Endodermal cell (in vitro differentiated cells): Measurements from ENCODE around the gene TIMM44. TPM values are rescaled to one million over a fixed set of nuclear protein-coding genes. Genes with fewer than 3 reads are reported as not detected.

Experiments
- DNase-seq: peaks from one replicate; pipeline ENCODE4 v3.0.0-alpha.2; 2017
- H3K27ac ChIP-seq: 2 replicates; pipeline ENCODE4 v1.5.1; 2013; ENCODE audit warnings: mild to moderate bottlenecking, low read depth, low read length, moderate library complexity
- H3K27me3 ChIP-seq: 2 replicates; pipeline ENCODE4 v1.6.1; 2013; ENCODE audit warnings: mild to moderate bottlenecking, low read length, moderate library complexity; ENCODE audit not compliant: insufficient read depth, control insufficient read depth, poor library complexity, severe bottlenecking
- H3K36me3 ChIP-seq: 2 replicates; pipeline ENCODE4 v1.7.0; 2013; ENCODE audit warnings: mild to moderate bottlenecking, low read length, moderate library complexity; ENCODE audit not compliant: control insufficient read depth, insufficient read depth
- H3K4me1 ChIP-seq: one replicate; pipeline ENCODE4 v1.7.0; 2013; ENCODE audit warnings: low read length; ENCODE audit not compliant: control insufficient read depth, insufficient read depth
- H3K4me3 ChIP-seq: 2 replicates; pipeline ENCODE4 v1.5.1; 2013; ENCODE audit warnings: mild to moderate bottlenecking, low read length, moderate library complexity
- H3K9ac ChIP-seq: 2 replicates; pipeline ENCODE4 v1.6.1; 2013; ENCODE audit warnings: mild to moderate bottlenecking, low read length, moderate library complexity; ENCODE audit not compliant: poor library complexity, severe bottlenecking; ENCODE audit errors: extremely low read depth
- H3K9me3 ChIP-seq: 2 replicates; pipeline ENCODE4 v1.6.1; 2013; ENCODE audit warnings: mild to moderate bottlenecking, low read length, moderate library complexity; ENCODE audit not compliant: control insufficient read depth
- H3K27ac Mint-ChIP-seq: 2 replicates; pipeline ENCODE4 v1.8.0; 2020; ENCODE audit warnings: mixed read lengths
- H3K27me3 Mint-ChIP-seq: 2 replicates; pipeline ENCODE4 v1.8.0; 2021; ENCODE audit warnings: mild to moderate bottlenecking, mixed read lengths; ENCODE audit not compliant: insufficient read depth
- H3K36me3 Mint-ChIP-seq: 2 replicates; pipeline ENCODE4 v1.8.0; 2020; ENCODE audit warnings: low read depth, mixed read lengths
- H3K4me1 Mint-ChIP-seq: 2 replicates; pipeline ENCODE4 v1.8.0; 2020; ENCODE audit warnings: mixed read lengths
- H3K4me3 Mint-ChIP-seq: 2 replicates; pipeline ENCODE4 v1.8.0; 2020; ENCODE audit warnings: mild to moderate bottlenecking, moderate library complexity, mixed read lengths
- H3K9me3 Mint-ChIP-seq: 2 replicates; pipeline ENCODE4 v1.8.0; 2020; ENCODE audit warnings: mild to moderate bottlenecking, mixed read lengths
- CTCF ChIP-seq: fragments of 200-600 bp; sonication (generic); conservative IDR thresholded peaks from 2 replicates; pipeline ENCODE4 v1.5.0; 2021; ENCODE audit warnings: antibody characterized with exemption, mild to moderate bottlenecking
- WGBS, 2 experiments: methylation state at CpG; one replicate each; pipeline versions ENCODE4 v1.1.5 to v1.1.7; 2013; ENCODE audit warnings: missing lambda C conversion rate in 2 of 2, mixed read lengths in 1 of 2; ENCODE audit not compliant: insufficient coverage in 1 of 2, insufficient read length in 1 of 2; 5-methylcytosine and 5-hydroxymethylcytosine counted together
- total RNA-seq, 2 donors: library from RNA; stranded (reverse); fragmentation: NEBNext Ultra II Directional in 1 of 2; extraction: Animal tissue kit (Norgen Biotek cat#: 25700) in 1 of 2; gene quantifications; 2 replicates in 1 of 2; 3 replicates in 1 of 2; pipeline ENCODE4 v1.2.1, GENCODE V29; 2021

The TIMM44 gene
- total RNA-seq, 2 donors from 2014 or later = 78.1 to 80.0 TPM

- H3K4me3 Mint-ChIP-seq = no peak overlapping the region
These were observed 31.2 kb downstream of the TIMM44 start for GRCh38 chr19:7912144-7912696.

GRCh38 chr19:7911508-7912143 lies 31.8 kb downstream of the TIMM44 start:
- no peaks in the 10 kb centered on the region for H3K9me3 Mint-ChIP-seq
- H3K4me1 ChIP-seq = no peaks in the 10 kb centered on the region
- H3K36me3 Mint-ChIP-seq = peaks cover 17% of the 10 kb centered on the region
- 97% methylated on average over 13 to 18 of the region's 18 CpGs for WGBS, 2 experiments
- no peak overlapping the region for H3K27ac ChIP-seq
- no peak overlapping the region for H3K9ac ChIP-seq
- H3K9me3 ChIP-seq = no peaks in the 10 kb centered on the region
- H3K27me3 Mint-ChIP-seq = peaks cover 24% of the 10 kb centered on the region
- no peaks in the 10 kb centered on the region for H3K4me1 Mint-ChIP-seq
- DNase-seq = no peak
- no peak overlapping the region for H3K27ac Mint-ChIP-seq
- no peak overlapping the region for H3K4me3 Mint-ChIP-seq
- no peak for TF ChIP-seq CTCF
- H3K36me3 ChIP-seq = peaks cover 22% of the 10 kb centered on the region
- peaks cover 20% of the 10 kb centered on the region for H3K27me3 ChIP-seq
- no peak overlapping the region for H3K4me3 ChIP-seq

More at GRCh38 chr19:7912144-7912696, 31.2 kb downstream of the TIMM44 start:
- H3K27ac Mint-ChIP-seq = no peak overlapping the region
- no peak overlapping the region for H3K4me3 ChIP-seq
- 94 to 96% methylated on average over 23 to 31 of the region's 31 CpGs for WGBS, 2 experiments
- no peak overlapping the region for H3K9ac ChIP-seq
- peaks cover 19% of the 10 kb centered on the region for H3K36me3 ChIP-seq
- H3K27ac ChIP-seq = no peak overlapping the region
- H3K4me1 ChIP-seq = no peaks in the 10 kb centered on the region
- H3K9me3 Mint-ChIP-seq = no peaks in the 10 kb centered on the region
- no peak for DNase-seq
- no peaks in the 10 kb centered on the region for H3K4me1 Mint-ChIP-seq
- H3K27me3 ChIP-seq = peaks cover 26% of the 10 kb centered on the region
- TF ChIP-seq CTCF = no peak
- H3K9me3 ChIP-seq = no peaks in the 10 kb centered on the region
- H3K27me3 Mint-ChIP-seq = peaks cover 30% of the 10 kb centered on the region
- peaks cover 17% of the 10 kb centered on the region for H3K36me3 Mint-ChIP-seq

- H3K9ac ChIP-seq = no peak overlapping the region
- Mint-ChIP-seq H3K9me3 (no peaks in the 10 kb centered on the region), H3K27me3 (peaks cover 15% of the 10 kb centered on the region), H3K36me3 (peaks cover 20% of the 10 kb centered on the region), H3K4me3 (no peak overlapping the region), H3K27ac (no peak overlapping the region), H3K4me1 (peaks cover 2% of the 10 kb centered on the region)
- no peak overlapping the region for H3K27ac ChIP-seq
- peaks cover 10% of the 10 kb centered on the region for H3K27me3 ChIP-seq
- WGBS, 2 experiments = 96 to 97% methylated on average over 35 to 54 of the region's 54 CpGs
- H3K4me3 ChIP-seq = no peak overlapping the region
- H3K36me3 ChIP-seq = peaks cover 30% of the 10 kb centered on the region
- no peaks in the 10 kb centered on the region for H3K4me1 ChIP-seq
- TF ChIP-seq CTCF = no peak
- no peaks in the 10 kb centered on the region for H3K9me3 ChIP-seq
- no peak for DNase-seq
These were observed 32.9 kb downstream of the TIMM44 start for GRCh38 chr19:7910321-7911161.
